Neural crest cell (in vitro differentiated cells): ENCODE data around the gene FSIP1. TPM values are rescaled to one million over a fixed set of nuclear protein-coding genes. Genes with fewer than 3 reads are reported as not detected.

ENCODE experiments used
- DNase-seq: peaks from one replicate; pipeline ENCODE4 v3.0.0; 2021; ENCODE audit warnings: low read depth, mixed read lengths, low spot score
- H3K27ac Mint-ChIP-seq: one replicate; pipeline ENCODE4 v1.8.0; 2021; ENCODE audit warnings: mild to moderate bottlenecking, mixed read lengths; ENCODE audit not compliant: unreplicated experiment
- H3K27me3 Mint-ChIP-seq: 2 replicates; pipeline ENCODE4 v1.8.0; 2021; ENCODE audit warnings: low read depth, mild to moderate bottlenecking, mixed read lengths
- H3K36me3 Mint-ChIP-seq: 2 replicates; pipeline ENCODE4 v1.8.0; 2021; ENCODE audit warnings: low read depth, mild to moderate bottlenecking, mixed read lengths
- H3K4me1 Mint-ChIP-seq: 2 replicates; pipeline ENCODE4 v1.8.0; 2021; ENCODE audit warnings: mixed read lengths
- H3K4me3 Mint-ChIP-seq: one replicate; pipeline ENCODE4 v1.8.0; 2021; ENCODE audit warnings: mild to moderate bottlenecking, mixed read lengths
- H3K9me3 Mint-ChIP-seq: 2 replicates; pipeline ENCODE4 v1.8.0; 2021; ENCODE audit warnings: mixed read lengths
- total RNA-seq: library from RNA; stranded (reverse); gene quantifications from 2 replicates; pipeline ENCODE4 v1.2.1, GENCODE V29; 2021
- TF ChIP-seq, protein P1 (sequence below): fragments of 200-600 bp; sonication (generic); conservative IDR thresholded peaks from 2 replicates; pipeline ENCODE4 v1.5.0; 2021; ENCODE audit warnings: antibody characterized with exemption, mild to moderate bottlenecking

The FSIP1 gene
- total RNA-seq, 1 donor from 2014 or later, result 8.1 TPM

DNA sequence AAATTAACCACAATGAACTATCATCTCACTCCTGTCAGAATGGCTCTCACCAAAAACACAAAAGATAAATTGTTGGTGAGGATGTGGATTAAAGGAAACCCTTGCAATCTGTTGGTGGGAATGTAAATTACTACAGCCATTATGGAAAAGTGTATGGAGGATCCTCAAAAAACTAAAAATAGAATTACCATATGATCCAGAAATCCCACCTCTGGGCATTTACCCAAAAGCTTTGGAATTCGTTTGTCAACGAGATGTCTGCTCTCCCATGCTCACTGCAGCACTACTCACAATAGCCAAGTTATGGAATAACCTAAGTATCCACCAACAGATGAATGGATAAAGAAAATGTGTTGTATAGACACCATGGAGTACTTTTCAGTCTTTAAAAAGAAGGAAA, 21.6 kb downstream of the FSIP1 start:
- Mint-ChIP-seq H3K9me3 (peaks cover 5% of the 10 kb centered on the region), H3K4me1 (peaks cover 16% of the 10 kb centered on the region), H3K4me3 (no peak overlapping the region), H3K27me3 (no peaks in the 10 kb centered on the region), H3K36me3 (peaks cover 33% of the 10 kb centered on the region), H3K27ac (no peak overlapping the region)
- TF ChIP-seq, protein P1, sequence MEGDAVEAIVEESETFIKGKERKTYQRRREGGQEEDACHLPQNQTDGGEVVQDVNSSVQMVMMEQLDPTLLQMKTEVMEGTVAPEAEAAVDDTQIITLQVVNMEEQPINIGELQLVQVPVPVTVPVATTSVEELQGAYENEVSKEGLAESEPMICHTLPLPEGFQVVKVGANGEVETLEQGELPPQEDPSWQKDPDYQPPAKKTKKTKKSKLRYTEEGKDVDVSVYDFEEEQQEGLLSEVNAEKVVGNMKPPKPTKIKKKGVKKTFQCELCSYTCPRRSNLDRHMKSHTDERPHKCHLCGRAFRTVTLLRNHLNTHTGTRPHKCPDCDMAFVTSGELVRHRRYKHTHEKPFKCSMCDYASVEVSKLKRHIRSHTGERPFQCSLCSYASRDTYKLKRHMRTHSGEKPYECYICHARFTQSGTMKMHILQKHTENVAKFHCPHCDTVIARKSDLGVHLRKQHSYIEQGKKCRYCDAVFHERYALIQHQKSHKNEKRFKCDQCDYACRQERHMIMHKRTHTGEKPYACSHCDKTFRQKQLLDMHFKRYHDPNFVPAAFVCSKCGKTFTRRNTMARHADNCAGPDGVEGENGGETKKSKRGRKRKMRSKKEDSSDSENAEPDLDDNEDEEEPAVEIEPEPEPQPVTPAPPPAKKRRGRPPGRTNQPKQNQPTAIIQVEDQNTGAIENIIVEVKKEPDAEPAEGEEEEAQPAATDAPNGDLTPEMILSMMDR, result no peak
- DNase-seq, result no peak

DNA sequence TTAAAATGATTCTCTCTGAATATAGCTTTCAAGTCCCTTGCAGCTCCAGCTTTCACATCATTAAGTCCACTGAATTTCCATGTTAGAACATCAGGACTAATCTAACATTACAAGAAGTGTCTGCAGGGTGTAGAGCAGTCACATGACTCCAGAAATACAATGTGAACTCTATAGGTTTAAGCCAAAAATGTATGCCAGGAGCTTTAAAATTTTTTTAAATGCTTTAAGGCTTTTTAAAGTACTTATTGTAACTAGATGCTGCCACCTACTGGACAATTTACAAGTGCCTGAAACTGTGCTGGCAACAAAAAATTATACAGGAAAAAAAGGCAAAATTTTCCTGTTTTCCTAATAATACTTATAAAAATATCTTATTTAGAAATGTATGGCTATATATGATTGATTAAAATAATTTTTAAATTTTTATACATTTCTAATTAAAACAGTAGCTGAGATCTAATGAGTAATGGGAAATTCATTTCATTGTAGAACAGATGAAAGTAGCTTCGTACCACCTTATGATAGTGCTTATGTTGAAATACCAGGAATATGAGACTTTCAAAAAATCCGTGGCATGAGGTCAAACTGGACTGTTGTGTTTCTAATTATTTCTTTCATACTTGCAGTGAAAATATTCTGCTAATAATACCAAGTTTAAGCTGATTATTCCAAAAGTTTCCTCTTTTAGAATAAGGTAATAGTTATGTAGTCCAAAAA, 25.7 kb downstream of the FSIP1 start:
- peaks cover 13% of the 10 kb centered on the region for H3K36me3 Mint-ChIP-seq
- TF ChIP-seq, protein P1, result peak; percentile 97
- H3K4me1 Mint-ChIP-seq, result peaks cover 11% of the 10 kb centered on the region
- no peak for DNase-seq
- no peak overlapping the region for H3K4me3 Mint-ChIP-seq
- H3K9me3 Mint-ChIP-seq, result peaks cover 4% of the 10 kb centered on the region
- peaks cover 4% of the 10 kb centered on the region for H3K27me3 Mint-ChIP-seq
- H3K27ac Mint-ChIP-seq, result no peak overlapping the region

DNA sequence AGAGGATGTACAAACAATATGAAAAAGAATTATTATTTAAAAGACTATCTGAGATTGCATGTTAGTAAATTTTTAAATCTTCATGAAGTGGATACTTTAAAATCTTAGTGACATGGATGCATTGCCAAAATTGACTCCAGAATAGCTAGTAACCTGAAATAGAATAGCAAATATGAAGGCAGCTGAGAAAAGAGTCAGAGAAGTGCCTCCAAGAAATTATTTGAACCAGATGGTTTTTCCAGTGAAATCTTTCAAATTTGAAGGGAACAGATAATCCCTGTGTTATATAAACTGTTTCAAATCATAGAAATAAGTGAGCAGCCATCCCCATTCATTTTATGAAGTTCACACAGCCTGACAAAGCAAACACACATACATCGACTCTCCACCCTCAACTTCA, 29.6 kb downstream of the FSIP1 start:
- no peak overlapping the region for H3K27ac Mint-ChIP-seq
- peaks cover 16% of the 10 kb centered on the region for H3K36me3 Mint-ChIP-seq
- no peak for DNase-seq
- H3K27me3 Mint-ChIP-seq, result peaks cover 4% of the 10 kb centered on the region
- TF ChIP-seq, protein P1, result no peak
- peaks cover 6% of the 10 kb centered on the region for H3K9me3 Mint-ChIP-seq
- H3K4me3 Mint-ChIP-seq, result no peak overlapping the region
- H3K4me1 Mint-ChIP-seq, result peaks cover 4% of the 10 kb centered on the region

DNA sequence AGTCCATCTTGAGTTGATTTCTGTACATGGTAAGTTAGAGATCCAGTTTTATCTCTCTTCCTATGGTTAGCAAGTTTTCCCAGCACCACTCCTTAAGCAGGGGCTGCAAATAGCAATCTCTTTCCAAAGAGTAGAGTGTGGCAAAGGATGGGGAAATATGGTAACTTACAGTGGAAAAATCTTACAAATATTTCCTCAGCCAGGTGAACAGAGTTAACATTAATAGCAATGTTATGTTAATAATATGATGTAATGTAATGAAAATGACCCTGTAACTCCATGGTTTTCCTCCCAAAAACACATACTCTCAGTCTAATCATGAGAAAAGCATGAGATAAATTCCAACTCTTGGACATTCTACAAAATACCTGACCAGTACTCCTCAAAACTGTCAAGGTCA, 30.4 kb downstream of the FSIP1 start:
- TF ChIP-seq, protein P1, result no peak
- H3K27me3 Mint-ChIP-seq, result peaks cover 4% of the 10 kb centered on the region

DNA sequence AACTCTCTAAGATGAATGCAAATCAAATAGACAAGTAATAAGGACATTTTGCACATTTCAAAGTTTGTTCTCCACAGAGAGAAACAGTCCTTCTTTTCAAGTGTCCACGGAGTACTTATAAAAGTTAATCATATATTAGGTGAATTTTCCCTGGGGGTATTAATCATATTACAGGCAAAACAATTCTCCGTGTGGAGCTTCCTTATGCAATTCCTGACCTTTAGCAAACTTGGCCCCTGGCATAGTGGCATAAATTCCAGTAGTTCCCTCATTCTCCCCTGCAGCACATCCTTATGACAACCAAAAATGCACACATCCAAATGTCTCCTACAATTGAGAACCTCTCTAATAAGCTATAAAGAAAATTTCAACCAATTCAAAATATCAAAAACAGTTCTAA, 34.4 kb downstream of the FSIP1 start:
- Mint-ChIP-seq H3K36me3 (peaks cover 16% of the 10 kb centered on the region), H3K4me1 (no peaks in the 10 kb centered on the region), H3K4me3 (no peak overlapping the region), H3K27me3 (no peaks in the 10 kb centered on the region), H3K27ac (no peak overlapping the region), H3K9me3 (peaks cover 4% of the 10 kb centered on the region)
- TF ChIP-seq, protein P1, result no peak
- no peak for DNase-seq

More for the DNA sequence above, 30.4 kb downstream of the FSIP1 start:
- H3K27ac Mint-ChIP-seq, result no peak overlapping the region
- H3K36me3 Mint-ChIP-seq, result peaks cover 16% of the 10 kb centered on the region
- H3K9me3 Mint-ChIP-seq, result peaks cover 6% of the 10 kb centered on the region
- no peaks in the 10 kb centered on the region for H3K4me1 Mint-ChIP-seq
- H3K4me3 Mint-ChIP-seq, result no peak overlapping the region
- no peak for DNase-seq
